ENCODE results near the gene GRIK4. TPM values are rescaled to one million over a fixed set of nuclear protein-coding genes. Genes with fewer than 3 reads are reported as not detected.

GRIK4 gene
- total and polyA plus RNA-seq, 2 donors from 2014 or later: 0.25 TPM; not detected in 1

- no peaks in the 10 kb centered on the region for H3K27me3 ChIP-seq (ENCODE audit: control insufficient read depth, insufficient read depth, low read length)
- intact Hi-C loops (cut with DNase I): no loop called here
- no peaks in the 10 kb centered on the region for H3K4me1 ChIP-seq (ENCODE audit: control insufficient read depth in 2 of 3, insufficient read depth in 2 of 3, low read depth in 1 of 3, low read length in 3 of 3)
- H3K4me3 ChIP-seq (ENCODE audit: low read length in 3 of 3): no peak overlapping the region
- FAIRE-seq (no peak), DNase-seq (no peak)
- no peaks in the 10 kb centered on the region for H3K9me3 ChIP-seq (ENCODE audit: control insufficient read depth in 2 of 3, insufficient read depth in 1 of 3, low read length in 3 of 3)
- H3K27ac ChIP-seq (ENCODE audit: low read depth in 2 of 2, low read length in 2 of 2): no peak overlapping the region
- H3K9ac ChIP-seq (ENCODE audit: low read length in 3 of 3): no peak overlapping the region
- H3K36me3 ChIP-seq (ENCODE audit: control insufficient read depth in 2 of 3, insufficient read depth in 3 of 3, low read length in 3 of 3): no peaks in the 10 kb centered on the region
- TF ChIP-seq CTCF (IDR thresholded peaks at IDR 0.05; ENCODE audit: borderline replicate concordance, extremely low read depth, insufficient read depth): no peak
These were observed 145.9 kb downstream of the GRIK4 start for GRCh38 chr11:120657306-120658070.

GRCh38 chr11:120658071-120658423 lies 146.5 kb downstream of the GRIK4 start:
- no peak for TF ChIP-seq CTCF (IDR thresholded peaks at IDR 0.05; ENCODE audit: borderline replicate concordance, extremely low read depth, insufficient read depth)
- no peak for FAIRE-seq

GRCh38 chr11:120659076-120659475 lies 147.5 kb downstream of the GRIK4 start:
- H3K9ac ChIP-seq (ENCODE audit: low read length in 3 of 3): no peak overlapping the region
- no peaks in the 10 kb centered on the region for H3K9me3 ChIP-seq (ENCODE audit: control insufficient read depth in 2 of 3, insufficient read depth in 1 of 3, low read length in 3 of 3)
- no peaks in the 10 kb centered on the region for H3K36me3 ChIP-seq (ENCODE audit: control insufficient read depth in 2 of 3, insufficient read depth in 3 of 3, low read length in 3 of 3)
- DNase-seq (no peak), FAIRE-seq (no peak)
- H3K4me3 ChIP-seq (ENCODE audit: low read length in 3 of 3): no peak overlapping the region
- H3K4me1 ChIP-seq (ENCODE audit: control insufficient read depth in 2 of 3, insufficient read depth in 2 of 3, low read depth in 1 of 3, low read length in 3 of 3): no peaks in the 10 kb centered on the region
- intact Hi-C loops (cut with DNase I): no loop called here
- no peak for TF ChIP-seq CTCF (IDR thresholded peaks at IDR 0.05; ENCODE audit: borderline replicate concordance, extremely low read depth, insufficient read depth)
- no peaks in the 10 kb centered on the region for H3K27me3 ChIP-seq (ENCODE audit: control insufficient read depth, insufficient read depth, low read length)
- no peak overlapping the region for H3K27ac ChIP-seq (ENCODE audit: low read depth in 2 of 2, low read length in 2 of 2)

More at GRCh38 chr11:120658071-120658423, 146.5 kb downstream of the GRIK4 start:
- DNase-seq: no peak
- H3K36me3 ChIP-seq (ENCODE audit: control insufficient read depth in 2 of 3, insufficient read depth in 3 of 3, low read length in 3 of 3): no peaks in the 10 kb centered on the region
- no peaks in the 10 kb centered on the region for H3K9me3 ChIP-seq (ENCODE audit: control insufficient read depth in 2 of 3, insufficient read depth in 1 of 3, low read length in 3 of 3)
- intact Hi-C loops (cut with DNase I): no loop called here
- no peaks in the 10 kb centered on the region for H3K27me3 ChIP-seq (ENCODE audit: control insufficient read depth, insufficient read depth, low read length)
- no peak overlapping the region for H3K27ac ChIP-seq (ENCODE audit: low read depth in 2 of 2, low read length in 2 of 2)
- no peaks in the 10 kb centered on the region for H3K4me1 ChIP-seq (ENCODE audit: control insufficient read depth in 2 of 3, insufficient read depth in 2 of 3, low read depth in 1 of 3, low read length in 3 of 3)
- no peak overlapping the region for H3K4me3 ChIP-seq (ENCODE audit: low read length in 3 of 3)
- H3K9ac ChIP-seq (ENCODE audit: low read length in 3 of 3): no peak overlapping the region

All from kidney (tissue), 14 donors.